Endothelial cell of umbilical vein (primary cell): ENCODE measurements around the gene CLSTN1. TPM values are rescaled to one million over a fixed set of nuclear protein-coding genes. Genes with fewer than 3 reads are reported as not detected.
"Not testable (repeated sequence)": the region's sequence is repeated elsewhere in the genome, so short reads cannot be mapped to it uniquely, and the experiment has no call there.

Source experiments
- BruUV-seq: library from RNA; stranded (reverse); fragments of 400-500 nt; replicated peaks from 2 replicates; lab custom pipeline; 2021; lab: Mats Ljungman, UMichigan
- CTCF ChIA-PET: fragments of 300-600, 350-600 bp; sonication (Branson Sonifier 250); formaldehyde crosslinking; loops from one replicate; lab custom pipeline; 2021; ENCODE audit warnings: antibody characterized with exemption, inconsistent platforms; lab: Charles Lee
- POLR2A ChIA-PET: fragments of 300-600, 350-600 bp; sonication (Branson Sonifier 250); formaldehyde crosslinking; loops from one replicate; lab custom pipeline; 2021; ENCODE audit warnings: antibody characterized with exemption, inconsistent platforms; lab: Charles Lee
- DNase-seq: peaks from one replicate; pipeline ENCODE4 v3.0.0-alpha.2; 2011; ENCODE audit warnings: low read depth, low spot score
- FAIRE-seq: peaks from 2 replicates; lab custom pipeline; 2011; peaks lifted over from hg19 to GRCh38; lab: Jason Lieb, UNC
- H2AFZ ChIP-seq: 2 replicates; pipeline ENCODE4 v1.6.0; 2012; ENCODE audit warnings: low read depth, low read length, control low read depth, inconsistent platforms
- H3K27ac ChIP-seq: 2 replicates; pipeline ENCODE4 v1.5.1; 2011; ENCODE audit warnings: low read depth, mild to moderate bottlenecking, control low read depth, low read length, moderate library complexity; ENCODE audit not compliant: insufficient read depth
- H3K27me3 ChIP-seq, 2 experiments: 2 replicates each; pipeline versions ENCODE4 v1.6.0 to v1.6.1; 2011; ENCODE audit warnings: low read length in 2 of 2, mixed read lengths in 1 of 2; ENCODE audit not compliant: control insufficient read depth in 2 of 2, insufficient read depth in 2 of 2
- H3K36me3 ChIP-seq, 2 experiments: 2 replicates in 1 of 2; 3 replicates in 1 of 2; pipeline ENCODE4 v1.5.1; 2011; ENCODE audit warnings: low read length in 2 of 2, mild to moderate bottlenecking in 1 of 2, moderate library complexity in 1 of 2; ENCODE audit not compliant: control insufficient read depth in 2 of 2, insufficient read depth in 2 of 2; ENCODE audit errors: extremely low read depth in 1 of 2
- H3K4me1 ChIP-seq: 3 replicates; pipeline ENCODE4 v1.5.1; 2011; ENCODE audit warnings: mild to moderate bottlenecking, low read length; ENCODE audit not compliant: control insufficient read depth, insufficient read depth; ENCODE audit errors: extremely low read depth
- H3K4me2 ChIP-seq: 2 replicates; pipeline ENCODE4 v1.6.1; 2011; ENCODE audit warnings: low read length, control low read depth, mixed read lengths; ENCODE audit not compliant: insufficient read depth
- H3K4me3 ChIP-seq, 3 experiments: fragments of 200-600 bp in 1 of 3; sonication (generic), shearing (Covaris generic) in 1 of 3; replicated peaks in 1 of 3; 2 replicates each; pipeline ENCODE4 v1.5.1; 2011 to 2016; ENCODE audit warnings: control low read depth in 3 of 3, low read length in 3 of 3, mild to moderate bottlenecking in 2 of 3, inconsistent platforms in 1 of 3, low read depth in 1 of 3, moderate library complexity in 1 of 3; ENCODE audit not compliant: insufficient read depth in 1 of 3
- H3K79me2 ChIP-seq: 2 replicates; pipeline ENCODE4 v1.6.0; 2012; ENCODE audit warnings: low read length, inconsistent platforms; ENCODE audit not compliant: control insufficient read depth, insufficient read depth
- H3K9ac ChIP-seq: replicated peaks from 2 replicates; pipeline ENCODE3; 2011; ENCODE audit warnings: low read length, control low read depth; ENCODE audit not compliant: insufficient read depth; ENCODE audit errors: extremely low read depth
- H3K9me1 ChIP-seq: replicated peaks from 3 replicates; pipeline ENCODE4 v1.6.0; 2011; ENCODE audit warnings: mild to moderate bottlenecking, low read length; ENCODE audit not compliant: control insufficient read depth, insufficient read depth; ENCODE audit errors: extremely low read depth
- H3K9me3 ChIP-seq: replicated peaks from 2 replicates; pipeline ENCODE4 v1.5.1; 2012; ENCODE audit warnings: low read length, inconsistent platforms; ENCODE audit not compliant: control insufficient read depth, insufficient read depth
- H4K20me1 ChIP-seq: replicated peaks from 2 replicates; pipeline ENCODE3; 2011; ENCODE audit warnings: mild to moderate bottlenecking, low read length; ENCODE audit not compliant: control insufficient read depth, insufficient read depth; ENCODE audit errors: extremely low read depth
- EZH2 ChIP-seq: IDR thresholded peaks from 2 replicates; pipeline ENCODE4 v1.6.1; 2012; ENCODE audit warnings: borderline replicate concordance, low read depth, mild to moderate bottlenecking, moderate library complexity, low read length, inconsistent platforms; ENCODE audit not compliant: severe bottlenecking
- FOS ChIP-seq: IDR thresholded peaks from 2 replicates; pipeline ENCODE4 v1.6.1; 2011; ENCODE audit warnings: mild to moderate bottlenecking, low read length, moderate library complexity, borderline replicate concordance; ENCODE audit not compliant: insufficient read depth
- GATA2 ChIP-seq: IDR thresholded peaks from 2 replicates; pipeline ENCODE4 v1.7.0; 2011; ENCODE audit warnings: low read depth, mild to moderate bottlenecking, moderate library complexity, mixed read lengths, low read length; ENCODE audit not compliant: insufficient read length, insufficient read depth
- JUN ChIP-seq: IDR thresholded peaks from 2 replicates; pipeline ENCODE4 v1.6.1; 2011; ENCODE audit warnings: borderline replicate concordance, low read depth; ENCODE audit not compliant: insufficient read length, insufficient read depth
- MAX ChIP-seq: IDR thresholded peaks from 2 replicates; pipeline ENCODE4 v1.6.1; 2011; ENCODE audit not compliant: insufficient read depth, insufficient read length
- MYC ChIP-seq: IDR thresholded peaks from one replicate; pipeline ENCODE4 v1.6.1; 2011; ENCODE audit warnings: mild to moderate bottlenecking, low read depth, low read length
- POLR2A ChIP-seq: IDR thresholded peaks from 2 replicates; pipeline ENCODE4 v1.6.1; 2012; ENCODE audit warnings: low read depth, mild to moderate bottlenecking, control low read depth, low read length
- POLR2AphosphoS5 ChIP-seq: IDR thresholded peaks from 2 replicates; pipeline ENCODE4 v1.6.1; 2012; ENCODE audit warnings: low read depth, mild to moderate bottlenecking, control low read depth, low read length, moderate library complexity; ENCODE audit not compliant: insufficient read depth
- dilution Hi-C: fragments of 300-500 bp; cut with MboI; formaldehyde crosslinking; loops from one replicate; pipeline ENCODE4 v1.15.0; 2019; ENCODE audit warnings: low sequenced_read_pairs; ENCODE audit not compliant: extremely low pct_ligation_motif_present
- intact Hi-C: fragments of 100-400 bp; cut with micrococcal nuclease; formaldehyde crosslinking; loops from one replicate; pipeline ENCODE4 v1.10.0; 2022
- polyA plus RNA-seq, 4 experiments: library from polyadenylated mRNA; depleted of rRNA in 3 of 4; stranded (reverse) in 3 of 4; unstranded in 1 of 4; fragments of >200 nt; gene quantifications; 2 replicates each; pipeline versions ENCODE4 v1.2.1 to v1.2.3, GENCODE V29; 2011 to 2012; ENCODE audit warnings: missing spikeins in 1 of 4
- total RNA-seq: library from RNA; stranded (reverse); gene quantifications from 2 replicates; pipeline ENCODE4 v1.2.3, GENCODE V29; 2021
- TF ChIP-seq, protein P1 (sequence below), 2 donors: IDR thresholded peaks; 1 replicate in 1 of 2; 2 replicates in 1 of 2; pipeline ENCODE4 v1.5.1; 2011; ENCODE audit warnings: low read length in 2 of 2, mild to moderate bottlenecking in 2 of 2, moderate library complexity in 2 of 2, control low read depth in 1 of 2, inconsistent platforms in 1 of 2, low read depth in 1 of 2; ENCODE audit not compliant: insufficient read depth in 1 of 2; ENCODE audit errors: extremely low read depth in 1 of 2

Gene CLSTN1
- total and polyA plus RNA-seq, 2 donors (not counting 3 experiments of a cell fraction or from before 2014, with no cell fraction given), result 49.1 to 130 TPM

GRCh38 chr1:9792156-9793042 is 31.4 kb downstream of the CLSTN1 start:
- no peak overlapping the region for H2AFZ ChIP-seq
- no peak for FAIRE-seq
- no peak overlapping the region for H3K4me3 ChIP-seq

GRCh38 chr1:9789700-9790099 is 34.1 kb downstream of the CLSTN1 start:
- H3K4me1 ChIP-seq, H3K9me1 ChIP-seq, H3K36me3 ChIP-seq, DNase-seq, H4K20me1 ChIP-seq, H3K9ac ChIP-seq, H3K4me2 ChIP-seq, dilution Hi-C loops, BruUV-seq, H3K27ac ChIP-seq, intact Hi-C loops, H3K4me3 ChIP-seq, H3K27me3 ChIP-seq, CTCF ChIA-PET, H3K9me3 ChIP-seq, FAIRE-seq, H2AFZ ChIP-seq, POLR2A ChIA-PET: not testable (repeated sequence)
- peaks cover 55% of the 10 kb centered on the region for H3K79me2 ChIP-seq

More at GRCh38 chr1:9792156-9793042, 31.4 kb downstream of the CLSTN1 start:
- no peaks in the 10 kb centered on the region for H3K9me1 ChIP-seq
- H3K36me3 ChIP-seq, result no peaks in the 10 kb centered on the region
- TF ChIP-seq EZH2 (no peak), MYC (no peak), MAX (no peak), POLR2AphosphoS5 (no peak), FOS (no peak), JUN (no peak), GATA2 (no peak), POLR2A (no peak)
- TF ChIP-seq, protein P1, sequence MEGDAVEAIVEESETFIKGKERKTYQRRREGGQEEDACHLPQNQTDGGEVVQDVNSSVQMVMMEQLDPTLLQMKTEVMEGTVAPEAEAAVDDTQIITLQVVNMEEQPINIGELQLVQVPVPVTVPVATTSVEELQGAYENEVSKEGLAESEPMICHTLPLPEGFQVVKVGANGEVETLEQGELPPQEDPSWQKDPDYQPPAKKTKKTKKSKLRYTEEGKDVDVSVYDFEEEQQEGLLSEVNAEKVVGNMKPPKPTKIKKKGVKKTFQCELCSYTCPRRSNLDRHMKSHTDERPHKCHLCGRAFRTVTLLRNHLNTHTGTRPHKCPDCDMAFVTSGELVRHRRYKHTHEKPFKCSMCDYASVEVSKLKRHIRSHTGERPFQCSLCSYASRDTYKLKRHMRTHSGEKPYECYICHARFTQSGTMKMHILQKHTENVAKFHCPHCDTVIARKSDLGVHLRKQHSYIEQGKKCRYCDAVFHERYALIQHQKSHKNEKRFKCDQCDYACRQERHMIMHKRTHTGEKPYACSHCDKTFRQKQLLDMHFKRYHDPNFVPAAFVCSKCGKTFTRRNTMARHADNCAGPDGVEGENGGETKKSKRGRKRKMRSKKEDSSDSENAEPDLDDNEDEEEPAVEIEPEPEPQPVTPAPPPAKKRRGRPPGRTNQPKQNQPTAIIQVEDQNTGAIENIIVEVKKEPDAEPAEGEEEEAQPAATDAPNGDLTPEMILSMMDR (IDR thresholded peaks at IDR 0.05; ENCODE audit: extremely low read depth in 1 of 2, insufficient read depth in 1 of 2, low read depth in 1 of 2, low read length in 2 of 2), result no peak
- peaks cover 62% of the 10 kb centered on the region for H3K79me2 ChIP-seq
- H3K4me1 ChIP-seq, result no peaks in the 10 kb centered on the region
- H4K20me1 ChIP-seq, result peaks cover 2% of the 10 kb centered on the region
- ChIA-PET CTCF (interaction anchor here (2.9 kb wide), 1 partner anchor 8 kb away, joined by 13 read pairs; no protein-coding TSS in a partner anchor), POLR2A (no interaction called here)
- intact Hi-C loops (no loop called here), dilution Hi-C loops (no loop called here)
- H3K27me3 ChIP-seq, result no peaks in the 10 kb centered on the region
- no peak overlapping the region for H3K27ac ChIP-seq
- DNase-seq, result no peak
- no peak overlapping the region for H3K9ac ChIP-seq
- BruUV-seq, result no TSS peak
- no peaks in the 10 kb centered on the region for H3K9me3 ChIP-seq
- H3K4me2 ChIP-seq, result no peak overlapping the region
